Measurements from ENCODE around the gene NTMT1.
"Not testable (repeated sequence)": the region's sequence is repeated elsewhere in the genome, so short reads cannot be mapped to it uniquely, and the experiment has no call there.

The NTMT1 gene

DNA sequence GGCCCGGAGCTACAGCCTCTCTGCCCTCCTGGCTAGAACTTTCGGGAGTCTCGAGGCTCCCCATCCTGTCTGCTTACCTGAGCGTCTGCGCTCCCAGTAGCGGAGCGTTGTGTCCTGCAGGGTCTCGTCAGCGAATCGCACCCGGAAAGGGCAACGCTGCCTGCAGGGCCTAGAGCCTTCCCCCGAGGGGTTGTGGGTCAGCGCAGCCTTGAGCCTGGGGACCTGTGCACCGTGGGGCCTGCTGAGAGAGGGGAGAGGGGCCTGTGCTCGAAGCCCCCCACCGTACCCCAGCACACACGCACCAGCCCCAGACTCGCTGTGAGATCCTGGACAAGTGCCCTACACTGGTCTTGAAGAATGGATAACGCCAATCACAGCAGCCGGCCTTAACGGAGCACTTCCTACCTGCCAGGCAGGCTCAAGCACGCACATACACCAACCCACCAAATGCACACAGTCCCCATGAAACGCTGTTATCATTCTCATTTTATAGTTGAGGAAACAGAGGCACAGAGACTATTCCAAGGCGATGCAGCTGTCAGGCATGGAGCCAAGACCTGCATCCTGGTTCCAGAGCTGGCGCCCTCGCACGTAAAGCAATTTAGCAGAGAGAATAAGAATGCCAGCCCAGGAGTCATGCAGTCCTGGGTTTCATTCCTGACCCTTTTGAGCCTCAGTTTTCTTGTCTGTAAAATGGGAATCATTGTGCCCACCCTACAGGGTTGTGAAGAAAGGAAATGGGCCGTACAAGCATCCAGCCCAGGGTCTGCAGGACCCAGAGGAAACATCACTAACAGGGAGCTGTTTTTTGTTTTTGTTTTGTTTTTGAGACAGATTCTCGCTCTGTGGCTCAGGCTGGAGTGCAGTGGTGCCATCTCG, 10.3 kb upstream of the NTMT1 start:
- DNase-seq (ENCODE audit: low spot score), result no peak

DNA sequence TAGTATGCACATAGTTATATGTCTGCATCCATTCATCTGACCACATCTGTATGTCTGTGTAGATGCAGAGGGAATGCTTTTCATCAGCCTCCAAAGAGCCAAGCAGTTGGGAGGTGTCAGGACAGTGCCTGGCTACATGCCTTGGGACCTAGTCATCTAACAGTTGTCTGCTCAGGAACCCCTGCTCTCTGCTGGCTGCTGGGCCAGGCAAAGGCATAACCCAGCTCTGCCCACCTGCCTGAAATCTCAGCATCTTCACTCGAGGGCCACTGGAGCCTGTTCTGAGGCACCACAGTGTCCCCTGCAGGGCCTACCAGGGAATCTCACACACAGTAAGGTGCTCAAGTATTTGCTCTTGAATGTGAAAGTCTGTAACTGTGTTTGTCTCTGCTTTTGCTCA, 8.8 kb upstream of the NTMT1 start:
- DNase-seq (ENCODE audit: low spot score), result peak; percentile 56

DNA sequence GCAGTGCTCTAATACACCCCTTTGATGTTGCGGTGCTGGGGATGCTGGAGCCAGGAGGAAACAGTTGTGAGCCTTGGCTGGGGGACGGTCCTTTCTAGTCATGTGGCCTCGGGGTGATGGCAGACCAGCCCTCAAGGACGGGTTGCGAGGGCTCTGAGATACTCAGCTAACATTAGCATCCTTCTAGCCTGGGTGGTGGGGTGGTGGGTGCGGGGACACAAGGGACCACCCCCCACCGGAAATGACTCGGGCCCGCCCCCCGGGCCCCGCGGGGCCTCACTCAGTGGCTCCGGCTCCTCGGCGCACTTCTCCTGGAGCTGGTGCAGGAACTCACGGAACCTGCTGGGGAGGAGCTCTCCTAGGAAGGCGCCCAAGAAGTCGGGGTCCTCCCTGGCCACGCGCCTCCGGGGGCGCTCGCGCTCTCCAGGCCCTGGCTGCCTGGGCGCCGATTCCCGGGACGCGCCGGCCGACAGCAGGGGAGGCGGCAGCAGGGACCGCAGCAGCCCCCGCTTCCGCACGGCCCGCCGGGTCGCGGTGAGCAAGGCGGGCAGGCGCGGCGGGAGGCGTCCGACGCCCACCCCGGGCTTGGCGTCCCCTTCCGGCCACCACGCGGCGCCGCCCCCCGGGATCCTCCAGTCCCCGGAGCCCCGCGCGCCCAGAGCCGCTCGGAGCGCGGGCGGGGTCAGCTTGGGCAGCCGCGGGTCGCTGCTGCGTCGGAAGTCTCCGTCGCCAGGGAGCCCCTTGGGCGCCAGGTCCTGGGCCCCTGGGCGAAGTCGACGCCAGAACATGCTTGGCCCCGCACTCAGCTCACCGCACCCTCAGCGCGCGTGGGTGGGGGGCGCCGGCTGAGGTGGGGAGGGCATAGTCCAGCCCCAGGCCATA, 5.9 kb upstream of the NTMT1 start:
- DNase-seq (ENCODE audit: low spot score), result no peak

DNA sequence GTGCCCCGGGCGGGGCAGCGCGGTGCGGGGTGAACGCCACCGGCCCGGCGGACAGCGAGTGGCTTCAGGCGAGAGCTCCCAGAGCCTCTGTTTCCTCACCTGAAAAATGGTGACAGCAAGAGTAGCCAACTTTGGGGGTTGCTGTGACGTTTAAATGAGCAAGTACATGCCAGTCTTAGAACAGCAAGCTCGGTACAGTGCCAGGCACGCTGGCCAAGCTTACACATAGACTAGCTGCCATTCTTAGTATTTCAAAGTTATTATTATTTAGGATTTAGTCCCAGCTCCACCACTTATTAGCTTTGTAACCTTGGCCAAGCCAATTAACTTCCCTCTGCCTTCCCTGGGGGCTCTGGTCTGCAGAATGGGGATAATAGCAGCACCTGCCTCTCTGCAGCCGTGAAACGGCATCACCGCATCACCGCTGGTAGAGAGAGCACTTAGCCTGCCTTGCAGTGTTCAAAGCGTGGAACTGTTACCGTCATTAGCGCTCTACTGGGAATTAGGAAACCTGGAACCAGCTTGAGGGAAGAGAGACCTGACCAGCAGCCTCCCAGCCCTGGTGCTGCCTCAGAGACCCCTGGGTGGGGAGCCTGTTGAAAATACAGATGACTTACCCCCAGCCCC, 5.2 kb upstream of the NTMT1 start, which contains the start of gene C9orf50:
TSS of gene C9orf50 (minus strand) at position 433 of the 627 bp plus-strand sequence. CDS start 527 bp downstream, outside the sequence.
- no peak for DNase-seq (ENCODE audit: low spot score)

DNA sequence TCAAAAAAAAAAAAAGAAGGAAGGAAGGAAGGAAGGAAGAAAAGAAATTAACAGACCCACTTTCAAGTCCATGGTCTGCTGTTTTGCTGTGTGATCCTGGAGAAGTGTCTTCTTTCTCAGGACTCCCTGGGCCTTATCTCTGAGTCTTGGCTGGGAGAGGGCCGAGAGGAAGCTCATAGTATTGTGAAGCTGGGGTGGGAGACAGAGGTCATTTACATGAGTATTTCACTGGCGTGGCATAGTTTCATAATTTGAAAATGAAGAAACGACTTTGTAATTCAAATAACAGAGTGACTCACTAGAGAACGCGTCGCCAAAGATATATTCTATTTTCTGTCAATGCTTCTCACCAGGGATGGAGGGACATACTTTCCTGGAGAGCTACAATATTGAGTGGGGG, 2.6 kb upstream of the NTMT1 start:
- no peak for DNase-seq (ENCODE audit: low spot score)

DNA sequence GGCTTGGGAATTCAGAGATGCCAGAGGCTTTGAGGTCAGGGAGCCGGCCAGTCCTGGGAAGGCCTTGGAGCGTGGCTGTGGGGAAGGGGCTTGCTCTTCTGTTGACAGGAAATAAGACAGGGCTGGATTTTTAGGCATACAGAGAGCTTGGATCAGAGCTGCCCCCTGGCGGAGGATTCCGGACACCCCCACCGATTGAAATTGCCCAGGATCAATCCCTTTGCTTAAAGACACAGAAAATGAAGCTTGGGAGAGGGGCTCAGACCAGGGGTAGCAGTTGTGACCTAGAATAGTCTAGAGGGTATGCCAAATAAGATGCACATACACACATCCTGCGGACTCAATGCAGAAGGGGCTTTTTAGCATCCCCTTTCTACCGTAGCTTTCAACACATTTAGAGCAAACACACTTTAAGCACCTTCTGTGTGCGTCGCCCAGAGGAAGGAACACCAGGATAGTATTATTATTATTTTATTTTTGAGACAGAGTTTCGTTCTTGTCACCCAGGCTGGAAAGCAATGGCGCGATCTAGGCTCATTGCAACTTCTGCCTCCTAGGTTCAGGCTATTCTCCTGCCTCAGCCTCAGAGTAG, 1.7 kb upstream of the NTMT1 start:
- peak; percentile 81 for DNase-seq (ENCODE audit: low spot score)

DNA sequence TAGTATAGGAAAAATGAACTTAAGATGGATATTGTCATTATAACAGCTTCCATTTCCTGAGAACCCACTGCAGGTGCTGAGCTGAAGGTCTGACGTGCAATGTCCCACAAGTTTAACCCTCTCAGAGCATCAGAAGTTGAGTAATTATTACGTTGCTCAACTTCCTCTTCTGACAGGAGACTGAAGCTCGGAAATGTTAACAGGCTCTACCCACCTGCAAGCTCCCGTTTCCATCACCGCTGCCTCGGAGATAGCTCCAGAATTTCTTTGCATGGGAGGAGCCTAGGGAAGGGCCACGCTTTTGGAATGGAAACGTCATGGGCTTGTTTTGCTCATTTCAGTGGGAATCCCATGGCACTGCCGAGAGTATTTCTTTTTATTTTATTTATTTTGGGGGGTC, 1.0 kb upstream of the NTMT1 start:
- DNase-seq (ENCODE audit: low spot score), result no peak

DNA sequence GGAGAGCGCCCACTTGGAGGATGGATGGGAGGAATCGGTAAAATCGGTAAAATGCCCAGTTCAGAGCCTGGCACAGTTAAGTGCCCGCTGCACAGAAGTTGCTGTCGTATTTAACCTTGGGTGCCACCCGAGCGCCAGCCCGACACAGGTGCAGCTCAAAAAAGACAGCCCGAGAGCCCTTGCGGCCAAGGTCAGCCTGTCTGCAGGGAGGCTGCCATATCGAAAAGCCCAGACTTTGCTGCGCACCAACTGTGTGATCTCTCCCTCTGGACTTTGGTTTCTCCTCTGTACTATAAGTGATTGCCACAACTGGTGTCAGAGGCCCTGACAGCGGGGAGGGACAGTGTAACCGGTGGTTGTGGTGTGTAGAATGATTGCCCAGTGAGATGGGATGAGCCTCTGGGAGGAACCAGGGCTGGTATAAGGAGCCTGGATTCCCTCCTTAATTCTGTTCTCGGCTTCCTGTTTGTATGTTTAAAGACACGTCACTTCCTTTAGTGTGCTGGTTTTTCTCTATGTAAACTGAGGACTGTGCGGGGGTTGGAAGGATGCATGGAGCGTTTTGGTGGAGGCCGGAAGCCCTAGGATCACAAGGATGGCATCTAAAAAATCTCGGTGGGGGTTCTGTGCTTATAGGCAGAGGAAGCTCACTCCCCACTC, 792 bp downstream of the NTMT1 start:
- DNase-seq (ENCODE audit: low spot score), result peak; percentile 91

DNA sequence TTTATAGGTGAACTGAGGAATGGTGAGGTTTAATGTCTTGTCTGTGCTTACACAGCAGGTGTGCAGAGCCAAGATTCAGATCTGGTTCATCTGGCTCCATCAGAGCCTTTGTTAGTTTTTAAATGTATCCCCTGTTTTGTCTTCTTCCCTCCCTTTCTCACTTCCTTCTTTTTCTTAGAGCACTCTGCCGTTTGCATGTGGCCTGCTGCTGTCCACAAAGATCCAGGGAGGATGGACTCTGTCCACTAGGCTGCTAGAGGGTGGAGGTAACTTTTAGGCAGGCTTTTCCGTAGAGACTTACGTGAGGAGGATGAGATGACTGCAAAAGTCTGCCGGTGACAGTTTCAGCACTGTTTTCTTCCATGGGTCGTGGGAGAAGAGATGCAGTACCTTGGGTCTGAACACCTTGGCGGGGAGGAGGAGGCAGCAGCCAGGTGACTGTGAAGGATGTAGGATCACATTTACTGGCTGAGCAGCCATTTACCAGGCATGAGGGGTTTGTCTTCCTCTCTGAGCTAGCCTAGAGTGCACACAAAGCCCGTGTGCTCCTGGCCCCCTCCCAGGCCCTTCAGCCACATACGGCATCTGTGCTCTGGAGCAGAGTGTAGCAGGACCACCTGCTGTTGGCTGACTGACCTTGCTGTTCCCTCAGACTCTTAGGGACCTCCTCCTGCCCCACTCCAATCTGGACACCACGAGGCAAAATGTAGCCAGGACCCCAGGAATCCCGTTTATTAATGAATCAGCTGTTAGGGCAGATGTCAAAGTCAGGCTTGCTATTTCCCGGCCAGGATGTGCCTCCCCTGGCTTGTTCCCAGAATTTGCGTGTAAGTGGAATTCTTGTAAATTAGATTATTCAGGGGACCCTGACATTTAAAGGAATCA, 1.8 kb downstream of the NTMT1 start:
- no peak for DNase-seq (ENCODE audit: low spot score)

DNA sequence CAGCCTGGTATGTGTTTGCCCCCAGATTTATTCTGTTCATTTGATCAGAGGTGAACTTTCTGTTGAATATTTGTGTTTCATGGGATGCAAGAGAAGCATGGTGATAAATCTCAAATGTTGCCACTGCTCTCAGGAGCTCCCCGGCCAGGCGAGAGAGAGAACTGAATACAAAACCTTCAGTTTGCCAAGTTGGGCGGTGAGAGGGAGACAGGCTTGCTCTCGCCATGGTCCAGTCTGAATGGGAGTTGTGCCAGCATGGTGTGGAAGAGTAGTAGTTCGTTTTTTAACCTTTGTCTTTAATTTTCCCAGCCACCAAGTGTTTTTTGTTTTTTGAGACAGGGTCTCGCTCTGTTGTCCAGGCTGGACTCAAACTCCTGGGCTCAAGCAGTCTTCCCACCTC, 2.7 kb downstream of the NTMT1 start:
- DNase-seq (ENCODE audit: low spot score), result no peak

DNA sequence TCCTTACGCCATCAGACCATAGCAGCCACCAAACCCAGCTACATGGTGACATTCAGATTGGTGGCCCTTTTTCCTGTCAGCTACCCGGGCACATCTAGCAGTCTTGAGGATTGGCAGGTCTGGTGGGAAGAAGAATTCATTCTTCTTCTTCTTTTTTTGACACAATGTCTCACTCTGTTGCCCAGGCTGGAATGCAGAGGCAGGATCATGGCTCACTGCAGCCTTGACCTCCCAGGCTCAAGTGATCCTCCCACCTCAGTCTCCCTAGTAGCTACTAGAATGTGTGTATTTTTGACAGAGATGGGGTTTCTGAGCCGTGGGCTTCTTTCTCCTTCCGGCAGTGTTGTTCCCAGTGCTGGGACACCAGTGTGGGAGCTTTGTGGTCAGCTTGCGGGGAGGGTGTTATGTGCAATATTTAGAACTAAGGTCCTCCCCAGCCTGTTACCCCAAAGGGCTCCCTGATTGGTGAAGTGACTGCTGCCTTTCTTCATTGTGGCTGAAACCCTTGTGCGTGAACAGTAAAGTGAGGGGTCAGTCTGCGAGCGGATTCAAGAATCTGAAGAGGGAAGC, 3.4 kb downstream of the NTMT1 start:
- DNase-seq (ENCODE audit: low spot score), result no peak

DNA sequence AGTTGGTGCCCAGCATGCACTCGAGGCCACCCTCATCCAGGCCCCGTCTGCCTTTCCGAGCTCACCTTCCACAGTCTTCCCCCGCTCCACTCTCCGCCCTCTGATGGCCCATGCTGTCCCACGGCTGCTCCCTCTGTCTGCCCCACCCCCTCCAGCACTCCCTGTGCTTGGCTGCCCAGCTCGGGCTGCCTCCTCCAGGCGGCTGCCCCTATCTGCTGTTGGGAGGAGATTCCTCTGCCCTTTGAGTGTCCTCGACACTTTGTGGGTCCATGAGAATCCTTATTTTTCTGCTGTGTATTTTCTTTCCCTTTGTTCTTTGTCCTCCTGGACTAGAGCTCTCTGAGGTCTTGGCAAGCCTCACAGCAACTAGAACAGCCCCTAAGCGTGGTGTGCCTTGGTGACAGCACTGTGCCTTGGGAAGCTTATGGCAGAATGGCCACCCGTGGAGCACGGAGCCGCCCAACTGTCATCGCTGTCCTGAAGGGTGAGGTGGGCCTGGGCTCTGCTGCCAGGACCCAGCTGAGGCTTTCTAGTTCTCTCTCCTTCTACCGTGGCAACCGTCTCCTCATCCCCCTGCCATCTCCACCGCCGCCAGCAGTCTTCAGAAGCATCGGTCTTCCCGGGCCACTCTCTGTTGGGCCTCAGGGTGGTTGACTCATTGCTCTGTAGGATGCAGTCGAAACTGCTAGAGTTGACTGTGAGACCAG, 5.2 kb downstream of the NTMT1 start:
- DNase-seq (ENCODE audit: low spot score), result no peak

DNA sequence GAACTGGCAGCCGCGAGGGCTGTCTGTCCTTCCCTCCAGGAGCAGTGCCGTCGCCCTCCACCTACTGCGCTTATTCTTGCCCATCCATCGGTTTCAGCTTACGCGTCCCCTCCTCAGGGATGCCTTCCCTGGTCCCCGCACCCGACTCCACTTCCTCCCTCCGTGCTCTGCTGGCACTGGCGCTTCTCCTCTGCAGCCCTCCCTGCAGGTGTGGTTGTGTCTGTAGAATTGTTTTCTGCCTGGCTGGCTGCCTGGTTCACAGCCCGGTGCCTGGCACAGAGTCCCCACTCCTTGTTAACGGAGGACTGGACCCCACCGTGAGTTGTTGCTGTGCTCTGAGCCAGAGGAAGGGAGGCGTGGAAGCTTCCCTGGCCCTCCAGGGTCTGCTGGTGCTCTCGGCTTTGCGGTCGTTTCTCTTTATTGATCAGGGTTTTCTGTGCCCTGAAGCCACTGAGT, 5.7 kb downstream of the NTMT1 start:
- no peak for DNase-seq (ENCODE audit: low spot score)

DNA sequence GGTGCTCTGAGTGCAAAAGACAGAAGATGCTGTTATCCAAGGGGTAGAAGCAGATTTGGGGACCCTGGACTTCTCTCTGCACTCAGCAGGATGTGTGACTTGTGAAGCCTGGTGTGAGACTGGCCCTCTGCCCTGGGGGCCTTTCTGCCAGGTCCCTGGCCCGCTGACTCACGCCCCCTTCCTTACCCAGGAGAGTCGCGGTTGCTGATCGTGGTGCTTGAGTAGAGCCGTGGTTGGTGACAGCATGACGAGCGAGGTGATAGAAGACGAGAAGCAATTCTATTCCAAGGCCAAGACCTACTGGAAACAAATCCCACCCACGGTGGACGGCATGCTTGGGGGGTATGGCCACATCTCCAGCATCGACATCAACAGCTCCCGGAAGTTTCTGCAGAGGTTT, 6.5 kb downstream of the NTMT1 start:
- DNase-seq (ENCODE audit: low spot score), result no peak

DNA sequence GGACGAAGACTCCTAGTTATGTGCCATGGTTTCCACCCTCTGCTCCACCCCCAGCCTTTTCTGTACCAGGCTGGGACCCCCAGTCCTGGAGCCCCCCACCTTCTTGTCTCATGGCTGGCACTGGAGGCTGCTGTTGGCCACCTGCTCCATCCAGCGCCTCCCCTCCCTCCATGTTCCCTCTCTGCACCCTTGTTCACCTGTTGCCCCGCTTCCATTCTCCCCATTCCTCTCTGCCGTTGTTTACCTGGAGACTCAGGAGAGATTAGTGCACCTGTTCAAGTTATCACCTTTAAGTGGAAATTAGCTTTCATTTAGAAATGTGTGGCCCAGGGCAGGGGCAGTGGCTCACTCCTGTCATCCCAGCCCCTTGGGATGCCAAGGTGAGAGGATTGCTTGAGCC, 7.2 kb downstream of the NTMT1 start:
- DNase-seq (ENCODE audit: low spot score), result no peak

DNA sequence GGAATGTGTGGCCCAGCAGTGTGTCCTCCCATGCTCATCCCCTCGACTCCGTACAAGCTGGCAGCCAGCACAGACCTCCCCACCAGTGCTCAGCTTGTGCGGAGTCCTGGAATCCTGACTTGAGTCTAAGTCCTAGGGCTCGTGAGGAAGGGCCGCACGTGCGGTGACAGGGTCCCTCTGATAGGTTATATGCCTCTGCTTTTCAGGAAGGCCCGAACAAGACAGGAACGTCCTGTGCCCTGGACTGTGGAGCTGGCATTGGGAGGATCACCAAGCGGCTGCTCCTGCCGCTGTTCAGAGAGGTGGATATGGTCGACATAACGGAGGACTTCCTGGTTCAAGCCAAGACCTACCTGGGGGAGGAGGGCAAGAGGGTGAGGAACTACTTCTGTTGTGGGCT, 7.9 kb downstream of the NTMT1 start:
- no peak for DNase-seq (ENCODE audit: low spot score)

DNA sequence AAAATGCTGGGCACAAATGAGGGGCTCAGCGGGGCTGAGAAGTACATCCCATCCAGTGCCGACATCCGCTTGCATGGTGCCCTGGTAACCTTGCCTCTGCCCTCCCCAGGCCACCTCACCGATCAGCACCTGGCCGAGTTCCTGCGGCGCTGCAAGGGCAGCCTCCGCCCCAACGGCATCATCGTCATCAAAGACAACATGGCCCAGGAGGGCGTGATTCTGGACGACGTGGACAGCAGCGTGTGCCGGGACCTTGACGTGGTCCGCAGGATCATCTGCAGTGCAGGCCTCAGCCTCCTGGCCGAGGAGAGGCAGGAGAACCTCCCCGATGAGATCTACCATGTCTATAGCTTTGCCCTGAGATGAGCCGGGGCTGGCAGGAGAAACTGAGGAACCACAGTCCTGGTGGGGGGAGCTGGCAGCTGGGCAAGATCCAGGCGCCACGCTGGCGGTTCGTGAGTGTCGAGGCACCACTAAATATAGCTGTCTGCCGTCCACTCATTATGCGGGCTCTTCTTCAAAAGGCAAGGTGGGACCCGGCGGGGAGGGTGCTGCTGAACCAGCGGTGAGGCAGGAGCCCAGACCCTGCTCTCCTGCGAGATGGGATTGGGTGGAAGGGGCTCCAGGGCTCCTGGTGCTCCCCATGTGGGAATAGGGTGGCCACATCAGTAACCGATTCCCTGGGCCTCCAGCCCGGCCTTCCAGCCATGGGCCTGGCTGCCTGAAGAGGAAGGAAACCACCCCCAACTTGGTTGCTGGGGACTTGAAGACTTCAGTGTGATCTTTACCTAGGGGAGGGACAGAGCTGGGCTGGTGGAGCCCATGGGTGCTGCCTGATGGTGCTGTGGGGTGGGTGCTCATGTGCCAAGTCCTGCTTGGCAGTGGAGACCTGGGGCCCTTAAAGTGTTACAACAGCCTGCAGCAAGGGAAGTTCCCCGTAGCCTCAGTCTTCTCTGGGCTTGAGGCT, 9.4 kb downstream of the NTMT1 start:
- no peak for DNase-seq (ENCODE audit: low spot score)

DNA sequence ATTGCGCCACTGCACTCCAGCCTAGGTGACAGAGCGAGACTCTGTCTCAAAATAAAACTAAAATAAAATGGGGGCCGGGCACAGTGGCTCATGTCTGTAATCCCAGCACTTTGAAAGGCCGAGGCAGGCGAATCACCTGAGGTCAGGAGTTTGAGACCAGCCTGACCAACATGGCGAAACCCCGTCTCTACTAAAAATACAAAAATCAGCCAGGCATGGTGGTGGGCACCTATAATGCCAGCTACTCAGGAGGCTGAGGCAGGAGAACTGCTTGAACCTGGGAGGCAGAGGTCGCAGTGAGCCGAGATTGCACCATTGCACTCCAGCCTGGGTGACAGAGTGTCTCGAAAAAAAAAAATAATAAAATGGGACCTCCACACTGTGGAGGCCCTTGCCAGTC, 10.4 kb downstream of the NTMT1 start:
- DNase-seq (ENCODE audit: low spot score), result not testable (repeated sequence)
